GM19452 (cell line): ENCODE measurements around the gene UBR1.

ENCODE experiments used
- ATAC-seq: cut with Tn5 transposase; IDR thresholded peaks from one replicate; pipeline ENCODE4 v1.9.1; 2021; ENCODE audit not compliant: unreplicated experiment

UBR1 gene

DNA sequence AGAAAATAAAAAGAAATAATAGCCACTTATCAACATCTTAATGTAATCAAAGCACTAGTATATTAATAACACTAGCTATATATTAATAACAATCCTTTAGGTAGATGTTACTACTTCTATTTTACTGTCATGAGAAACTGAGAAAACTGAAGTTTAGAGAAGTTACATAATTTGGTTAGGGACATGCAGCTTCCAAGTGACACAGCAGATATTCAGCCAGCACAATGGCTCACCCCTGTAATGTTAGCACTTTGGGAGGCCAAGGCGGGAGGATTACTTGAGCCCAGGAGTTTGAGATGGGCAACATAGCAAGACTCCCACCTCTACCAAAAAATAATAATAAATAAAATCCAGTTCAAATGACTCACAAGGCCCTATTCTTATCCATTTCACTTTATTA is 1.9 kb upstream of the UBR1 start:
- no peak for ATAC-seq

DNA sequence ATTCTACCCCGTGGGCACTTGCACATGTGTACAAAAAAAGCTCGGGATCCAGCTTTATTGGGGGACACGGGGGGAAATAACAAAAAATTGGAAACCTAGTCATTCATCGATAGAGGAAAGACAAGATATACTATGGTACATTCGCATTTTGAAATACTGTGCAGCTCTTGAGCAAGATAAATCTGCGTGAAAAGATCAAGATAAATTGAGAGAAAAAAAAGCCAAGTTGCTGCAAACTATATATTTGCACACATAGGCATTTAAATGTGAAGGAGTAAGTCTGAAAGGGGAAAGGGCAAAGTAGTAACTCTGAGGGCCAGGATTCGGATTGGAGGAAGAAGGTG is 620 bp upstream of the UBR1 start:
- no peak for ATAC-seq

DNA sequence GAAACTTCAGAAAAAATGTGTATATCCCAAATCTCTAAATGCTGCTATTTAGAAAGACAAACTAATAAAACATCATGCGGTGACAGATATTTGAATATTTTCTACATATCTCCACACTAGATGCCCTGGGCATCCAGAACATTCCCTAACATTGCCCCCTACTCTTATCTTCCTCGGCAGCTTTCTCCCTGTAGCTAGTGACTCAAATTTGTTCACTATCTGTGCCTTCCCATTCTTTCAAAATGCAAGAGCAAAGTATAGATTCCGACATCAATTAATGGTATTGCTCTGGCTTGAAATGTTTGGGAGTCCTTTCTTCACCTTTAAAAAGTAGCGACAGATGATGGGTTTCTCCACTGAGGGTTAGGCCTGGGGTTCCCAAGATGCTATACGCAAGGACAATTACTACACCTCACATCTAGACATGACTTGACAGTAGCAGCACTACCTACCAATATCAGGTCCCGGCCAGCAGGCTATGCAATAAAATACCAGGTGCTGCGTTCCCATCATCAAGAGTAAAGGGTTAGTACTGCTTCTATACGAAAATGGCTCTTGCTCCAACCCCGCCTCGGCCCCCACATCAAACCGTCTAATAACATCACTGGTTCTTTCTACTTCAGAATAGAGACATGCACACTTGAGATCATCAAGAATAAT is 631 bp downstream of the UBR1 start:
- ATAC-seq = peak; percentile 14

DNA sequence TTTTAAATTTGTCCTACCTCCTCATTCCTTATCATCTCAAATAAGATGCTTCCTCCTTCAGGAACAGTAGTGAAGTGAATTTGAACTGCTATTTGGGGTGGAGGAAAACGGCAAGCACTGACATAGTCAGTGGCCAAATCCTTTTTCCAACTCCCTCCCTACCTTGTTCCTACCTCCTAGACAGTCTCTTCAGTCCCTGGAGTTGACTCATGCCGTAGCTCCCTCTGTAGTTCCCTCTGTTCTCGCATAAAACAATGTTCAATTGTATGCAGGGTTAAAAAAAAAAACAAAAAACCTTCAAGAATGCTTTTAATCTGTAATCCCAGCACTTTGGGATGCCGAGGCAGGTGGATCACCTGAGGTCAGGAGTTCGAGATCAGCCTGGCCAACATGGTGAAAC is 1.4 kb downstream of the UBR1 start:
- ATAC-seq = no peak

DNA sequence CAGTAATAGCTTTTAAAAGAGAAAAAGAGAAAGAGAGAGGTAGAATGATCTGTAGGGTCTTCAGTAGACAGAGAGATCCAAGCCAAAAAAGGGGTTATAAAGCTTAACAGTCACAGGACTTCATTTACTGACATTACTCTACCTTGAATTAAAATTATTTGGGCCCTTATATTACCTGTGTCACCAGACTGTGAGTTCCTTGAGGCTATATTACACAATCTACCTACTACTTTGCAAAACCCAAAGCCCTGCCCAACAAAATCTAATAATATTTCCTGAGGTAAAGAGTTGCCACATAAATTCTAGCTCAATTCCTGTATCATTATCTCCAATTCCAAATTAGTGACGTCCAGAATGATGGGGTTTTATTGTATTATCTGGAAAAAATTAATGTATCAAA is 1.9 kb downstream of the UBR1 start:
- no peak for ATAC-seq

DNA sequence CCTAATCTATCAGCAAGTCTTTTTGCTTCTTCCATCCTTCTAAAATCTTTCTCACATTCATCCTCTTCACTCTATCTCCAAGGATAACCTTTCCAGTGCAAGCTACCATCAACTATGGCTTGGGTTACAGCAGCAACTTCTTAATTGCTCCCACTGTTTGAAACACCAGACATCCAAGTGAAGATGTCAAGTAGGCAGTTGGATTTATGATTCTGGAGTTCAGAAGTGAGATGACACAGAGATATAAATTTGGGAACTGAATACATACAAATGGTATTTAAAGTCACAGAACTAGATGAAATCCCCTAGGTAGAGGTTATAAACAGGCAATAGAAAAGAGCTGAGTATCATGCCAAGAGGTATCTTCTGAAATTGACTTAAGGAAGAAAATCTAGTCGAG is 3.7 kb downstream of the UBR1 start:
- ATAC-seq = no peak

DNA sequence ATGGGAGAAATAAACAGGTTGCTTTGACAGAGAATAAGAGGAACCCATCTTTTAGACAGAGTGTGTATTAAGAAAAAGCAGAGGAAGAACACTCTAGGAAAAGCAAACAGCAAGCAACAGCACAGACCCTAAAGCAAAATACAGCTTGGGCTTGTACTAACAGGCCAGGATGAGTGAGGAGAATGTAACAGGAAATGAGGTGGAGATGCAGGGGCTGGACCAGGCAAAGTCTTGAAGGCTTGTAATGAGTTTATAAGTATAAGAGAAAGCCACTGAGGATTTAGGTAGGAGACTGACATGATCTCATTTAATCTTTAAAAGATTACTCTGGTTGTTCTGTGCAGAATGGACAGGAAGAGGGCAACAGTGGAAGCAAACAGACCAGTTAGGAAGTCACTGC is 4.9 kb downstream of the UBR1 start:
- ATAC-seq = no peak

DNA sequence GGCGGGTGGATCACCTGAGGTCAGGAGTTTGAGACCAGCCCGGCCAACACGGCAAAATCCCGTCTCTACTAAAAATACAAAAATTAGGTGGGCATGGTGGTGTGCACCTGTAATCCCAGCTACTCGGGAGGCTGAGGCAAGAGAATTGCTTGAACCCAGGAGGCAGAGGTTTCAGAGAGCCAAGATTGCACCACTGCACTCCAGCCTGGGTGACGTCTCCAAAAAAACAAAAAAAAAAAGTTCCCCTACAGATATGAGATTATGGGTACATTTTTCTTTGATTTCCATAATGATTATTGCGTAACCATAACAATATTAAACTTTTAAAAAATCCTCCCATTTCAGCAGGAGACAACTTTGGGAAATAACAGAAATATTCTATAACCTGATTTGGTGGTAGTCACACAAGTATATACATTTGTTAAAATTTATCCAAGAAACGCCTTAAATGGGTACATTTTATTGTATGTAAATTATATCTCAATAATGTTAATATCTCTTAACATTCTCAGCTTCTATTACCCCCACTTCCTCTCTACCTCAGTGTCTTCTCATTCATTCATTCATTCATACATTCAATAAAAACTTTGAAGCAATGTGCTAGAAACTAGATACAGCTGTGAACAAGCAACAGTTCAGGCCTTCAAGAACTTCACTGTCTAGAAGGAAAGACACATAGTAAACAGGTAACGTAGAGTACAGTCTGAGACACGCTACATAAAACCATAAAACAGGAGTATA is 6.6 kb downstream of the UBR1 start:
- no peak for ATAC-seq

DNA sequence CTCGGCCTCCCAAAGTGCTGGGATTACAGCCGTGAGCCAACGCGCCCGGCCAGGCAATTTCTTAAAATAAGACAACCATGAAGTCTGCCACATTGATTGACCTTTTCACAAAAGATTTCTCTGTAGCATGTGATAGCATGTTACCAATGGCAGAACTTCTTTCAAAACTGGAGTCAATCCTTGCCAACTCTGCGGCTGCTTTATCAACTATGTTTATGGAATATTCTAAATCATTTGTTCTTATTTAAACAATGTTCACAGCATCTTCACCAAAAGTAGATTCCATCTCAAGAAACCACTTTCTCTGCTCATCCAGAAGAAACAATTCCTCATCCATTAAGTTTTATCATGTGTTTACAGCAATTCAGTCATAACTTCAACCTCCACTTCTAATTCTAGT is 9.4 kb downstream of the UBR1 start:
- no peak for ATAC-seq

DNA sequence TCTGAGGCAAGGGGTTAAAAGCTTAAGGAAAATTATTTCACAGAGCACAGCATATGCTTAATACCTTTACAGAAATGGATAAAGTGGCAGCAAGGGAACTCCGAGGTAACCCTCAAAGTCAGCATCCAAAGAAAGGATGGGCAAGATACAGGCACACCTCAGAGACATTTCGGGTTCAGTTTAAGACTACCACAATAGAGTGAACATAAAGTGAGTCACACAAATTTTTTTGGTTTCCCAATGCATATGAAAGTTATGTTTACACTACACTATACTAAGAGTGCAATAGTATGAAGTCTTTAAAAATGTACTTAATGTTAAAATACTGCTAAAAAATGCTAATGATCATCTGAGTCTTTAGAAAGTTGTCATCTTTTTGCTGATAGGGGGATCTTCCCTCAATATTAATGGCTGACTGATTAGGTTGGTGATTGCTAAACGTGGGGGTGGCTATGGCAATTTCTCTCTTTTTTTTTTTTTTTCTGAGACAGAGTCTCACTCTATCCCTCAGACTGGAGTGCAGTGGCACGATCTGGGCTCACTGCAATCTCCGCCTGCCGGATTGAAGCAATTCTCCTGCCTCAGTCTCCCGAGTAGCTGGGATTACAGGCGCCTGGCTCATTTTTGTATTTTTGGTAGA is 10.0 kb downstream of the UBR1 start:
- ATAC-seq = no peak

DNA sequence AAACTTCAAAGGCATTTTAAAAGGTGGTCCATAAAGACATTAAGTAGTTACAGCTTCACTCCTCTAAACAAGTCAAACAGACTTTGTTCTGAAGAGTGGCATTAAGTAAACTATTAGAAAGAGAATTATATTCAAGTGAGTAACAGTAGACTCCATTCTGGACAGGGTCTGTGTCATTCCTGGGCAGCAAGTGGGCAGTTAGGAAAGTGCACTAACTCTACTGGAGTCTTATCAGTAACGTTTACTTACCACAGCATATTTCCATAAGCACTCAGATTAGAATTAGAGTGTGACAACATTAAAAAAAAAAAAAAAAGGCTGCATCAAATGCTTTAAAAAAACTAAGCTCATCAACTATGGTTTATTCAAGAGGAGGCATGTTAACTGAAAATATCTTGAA is 10.6 kb downstream of the UBR1 start:
- no peak for ATAC-seq

DNA sequence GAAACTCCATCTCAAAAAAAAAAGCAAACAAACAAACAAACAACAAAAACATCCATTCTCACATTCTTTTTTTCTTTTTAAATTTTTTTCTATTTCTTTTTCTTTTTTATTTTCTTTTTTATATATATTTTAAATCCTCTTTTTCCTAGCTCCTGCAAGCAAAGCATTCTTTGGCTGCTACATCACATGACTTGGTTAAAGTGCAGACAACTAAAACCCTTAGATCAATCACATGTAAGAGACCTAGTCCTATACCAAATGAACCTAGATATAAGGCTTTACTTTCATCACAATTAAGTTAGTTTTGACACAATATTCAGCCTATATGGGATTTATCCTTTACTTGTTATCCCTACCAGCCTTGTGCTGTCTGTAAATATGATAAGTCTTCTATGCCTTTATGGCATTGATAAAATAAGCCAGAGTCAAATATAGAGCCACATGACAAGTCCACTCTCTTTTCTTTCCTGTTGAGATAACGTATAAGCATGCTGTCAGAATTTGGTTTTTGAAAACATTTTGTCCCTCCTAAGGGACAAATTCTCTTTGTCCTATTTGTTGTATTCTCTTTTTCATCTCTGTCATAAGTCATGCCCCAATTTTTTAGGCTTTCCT is 11.3 kb downstream of the UBR1 start:
- no peak for ATAC-seq

DNA sequence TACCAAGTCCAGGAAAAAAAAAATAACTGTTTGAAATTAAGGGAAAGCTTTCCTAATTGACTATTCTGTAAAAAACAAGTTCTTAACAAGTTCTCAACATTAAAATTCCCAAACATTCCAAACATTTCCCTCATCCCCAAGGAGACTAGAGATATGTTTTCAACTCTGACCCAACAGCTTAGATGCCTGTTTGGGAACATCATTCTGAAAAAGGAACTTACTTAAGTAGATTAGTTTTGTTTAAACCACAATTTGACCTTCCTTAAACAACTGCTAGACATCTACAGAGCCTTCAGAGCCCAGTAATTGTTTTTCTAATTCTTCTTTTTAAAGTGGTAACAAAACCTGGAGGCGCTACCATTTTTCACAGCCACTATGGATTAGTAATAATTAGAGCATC is 12.8 kb downstream of the UBR1 start:
- ATAC-seq = no peak

DNA sequence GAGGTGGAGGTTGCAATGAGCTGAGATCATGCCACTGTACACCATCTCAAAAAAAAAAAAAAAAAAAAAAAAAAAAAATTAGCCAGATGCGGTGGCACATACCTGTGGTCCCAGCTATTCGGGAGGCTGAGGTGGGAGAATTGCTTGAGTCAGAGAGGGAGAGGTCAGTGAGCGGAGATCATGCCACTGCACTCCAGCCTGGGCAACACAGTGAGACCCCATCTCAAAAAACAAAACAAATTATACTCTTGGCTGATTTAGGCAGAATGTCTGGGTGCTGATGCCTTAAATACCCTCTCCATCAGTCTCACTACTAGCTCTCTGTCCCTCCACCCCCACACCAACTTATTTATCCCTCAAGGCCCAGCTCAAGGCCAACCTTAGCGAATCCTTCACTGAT is 14.0 kb downstream of the UBR1 start:
- ATAC-seq = no peak

DNA sequence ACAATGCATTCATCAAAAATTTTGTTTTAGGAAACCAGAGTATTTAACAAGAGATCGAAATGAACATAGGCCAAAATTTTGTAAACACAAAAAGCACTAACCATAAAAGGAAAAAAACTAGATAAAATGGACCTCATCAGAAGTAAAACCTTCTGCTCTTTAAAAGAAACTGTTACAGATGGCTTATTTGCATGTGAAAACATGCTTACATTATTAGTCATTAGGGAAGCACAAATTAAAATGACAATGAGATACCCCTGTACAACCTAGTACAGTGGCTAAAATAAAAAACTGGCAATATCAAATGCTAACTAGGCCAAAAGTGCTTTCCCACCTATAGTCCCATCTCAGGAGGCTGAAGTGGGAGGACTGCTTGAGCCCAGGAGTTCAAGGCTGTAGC is 19.3 kb downstream of the UBR1 start:
- no peak for ATAC-seq

DNA sequence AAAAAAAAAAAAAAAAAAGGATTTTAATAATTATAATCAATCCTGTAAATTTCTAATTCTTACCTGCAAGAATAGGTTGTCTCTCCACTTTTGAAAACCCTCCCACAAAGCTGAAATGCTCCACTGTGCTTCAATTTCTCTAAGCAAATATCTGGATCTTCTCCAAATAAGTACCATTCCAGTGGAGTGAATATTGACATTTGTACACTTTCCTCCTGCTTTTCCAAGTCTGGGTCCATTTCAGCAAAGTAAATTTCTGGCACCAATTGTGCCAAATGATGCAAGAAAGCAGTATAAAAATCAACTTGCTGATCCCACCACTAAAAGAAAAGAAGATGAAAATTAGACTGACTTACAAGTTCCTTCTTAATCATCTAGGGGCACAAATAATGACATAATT is 19.9 kb downstream of the UBR1 start:
- ATAC-seq = no peak

DNA sequence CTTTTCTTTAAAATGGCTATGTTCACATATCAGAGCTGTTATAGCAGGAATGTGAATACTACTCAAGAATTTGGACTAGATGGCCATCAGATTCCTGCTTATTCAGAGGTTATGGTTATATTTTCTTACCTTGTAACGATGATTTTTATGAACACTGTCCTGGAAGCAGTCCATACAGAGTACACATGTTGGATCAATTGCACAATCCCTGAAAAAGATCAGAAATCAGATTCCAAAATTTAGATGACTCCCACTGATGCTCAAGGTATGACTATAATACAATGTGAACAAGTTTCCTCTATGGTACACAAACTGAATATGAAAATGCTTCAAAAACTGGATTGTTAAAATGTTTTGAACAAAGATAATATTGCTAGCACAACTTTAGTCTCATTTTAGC is 23.3 kb downstream of the UBR1 start:
- ATAC-seq = no peak

DNA sequence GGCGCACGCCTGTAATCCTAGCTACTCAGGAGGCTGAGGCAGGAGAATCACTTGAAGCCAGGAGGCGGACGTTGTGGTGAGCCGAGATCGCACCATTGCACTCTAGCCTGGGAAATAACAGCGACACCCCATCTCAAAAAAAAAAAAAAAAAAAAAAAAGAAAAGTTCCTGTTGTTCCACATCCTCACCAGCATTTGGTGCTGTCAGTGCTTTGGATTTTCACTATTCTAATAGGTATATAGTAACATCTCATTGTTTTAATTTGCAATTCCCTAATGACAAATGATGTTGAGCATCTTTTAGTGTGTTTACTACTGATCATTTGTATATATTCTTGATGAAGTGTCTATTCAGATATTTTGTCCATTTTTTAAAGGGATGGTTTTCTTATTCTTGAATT is 24.6 kb downstream of the UBR1 start:
- no peak for ATAC-seq

DNA sequence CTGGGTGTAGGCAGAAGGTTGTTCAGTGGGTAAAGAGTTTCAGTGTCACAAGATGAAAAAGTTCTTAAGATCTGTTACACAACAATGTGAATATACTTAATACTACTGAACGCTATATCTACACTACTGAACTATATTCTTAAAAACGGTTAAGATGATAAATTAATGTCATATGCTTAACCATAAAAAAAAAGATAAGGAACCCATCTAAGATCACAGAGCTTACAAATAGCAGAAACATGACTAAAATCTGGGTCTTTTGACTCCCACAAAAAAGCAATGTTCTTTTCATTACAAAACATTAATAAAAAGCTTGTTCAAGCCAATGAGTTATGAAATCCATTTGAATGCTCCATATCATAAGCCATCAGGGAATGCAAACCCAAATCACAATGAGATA is 34.4 kb downstream of the UBR1 start:
- no peak for ATAC-seq

DNA sequence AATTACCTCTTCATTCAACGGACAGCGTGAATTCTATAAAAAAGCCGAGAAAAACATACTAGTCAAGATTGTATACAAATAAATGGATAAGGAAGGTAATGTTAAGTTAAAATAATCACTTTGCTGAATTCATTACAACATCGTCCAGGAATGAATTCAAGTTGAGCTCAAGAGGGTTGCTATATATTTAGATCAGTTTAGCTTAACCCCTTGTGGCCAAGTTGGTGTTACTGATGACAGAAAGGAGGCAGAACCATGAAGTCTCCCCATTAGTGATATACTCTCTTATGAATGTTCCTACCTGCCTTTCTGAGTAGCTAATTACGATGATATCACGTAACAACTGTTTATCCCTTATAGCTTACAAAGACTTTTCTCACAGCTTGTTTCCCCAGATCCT is 34.9 kb downstream of the UBR1 start:
- ATAC-seq = no peak

DNA sequence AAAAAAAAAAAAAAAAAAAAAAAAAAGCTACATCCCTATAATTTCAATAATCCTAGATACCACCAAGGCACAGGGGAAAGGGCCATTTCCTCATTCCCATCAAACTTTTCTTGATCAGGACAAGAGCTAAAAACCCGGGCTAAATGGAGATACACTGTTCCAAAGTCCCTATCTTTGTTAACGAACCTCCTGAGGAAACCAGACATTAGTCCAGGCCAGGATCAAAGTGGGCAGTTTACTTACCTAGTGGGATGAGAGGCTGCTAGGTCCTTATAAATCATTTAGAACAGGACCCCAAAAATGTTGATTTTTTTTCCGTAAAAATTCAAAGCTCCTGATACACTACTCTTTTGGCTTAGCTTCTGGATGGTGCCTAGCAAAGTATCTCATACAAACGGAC is 35.6 kb downstream of the UBR1 start:
- no peak for ATAC-seq
